GM12878 (cell line): Measurements from ENCODE around the gene SLCO3A1. TPM values are rescaled to one million over a fixed set of nuclear protein-coding genes. Genes with fewer than 3 reads are reported as not detected.

Source experiments
- ATAC-seq: fragments of 200-7000 bp; cut with Tn5 transposase; 3 replicates; pipeline ENCODE4 v1.9.1; 2020; ENCODE audit warnings: mild to moderate bottlenecking, moderate library complexity
- BruUV-seq: library from RNA; stranded (reverse); fragments of 400-500 nt; replicated peaks from 2 replicates; lab custom pipeline; 2021; lab: Mats Ljungman, UMichigan
- CTCF ChIA-PET: fragments of 300-600 bp; sonication (Branson Sonifier 250); formaldehyde crosslinking; extraction: SDS; loops from one replicate; lab custom pipeline; 2021; ENCODE audit warnings: inconsistent platforms; lab: Yijun Ruan, JAX
- POLR2A ChIA-PET: fragments of 350-600 bp; formaldehyde crosslinking; extraction: SDS; loops from one replicate; lab custom pipeline; 2021; ENCODE audit warnings: inconsistent platforms; lab: Charles Lee
- RAD21 ChIA-PET: fragments of 300-600 bp; sonication (Branson Sonifier 250); formaldehyde crosslinking; loops from one replicate; lab custom pipeline; 2023; ENCODE audit warnings: antibody characterized with exemption; ENCODE audit not compliant: unreplicated experiment; lab: Charles Lee
- SMC1A ChIA-PET: fragments of 300-600 bp; sonication (Branson Sonifier 250); formaldehyde crosslinking; loops from one replicate; lab custom pipeline; 2023; ENCODE audit not compliant: unreplicated experiment, uncharacterized antibody; lab: Charles Lee
- DNase-seq: peaks from one replicate; pipeline ENCODE4 v3.0.0-alpha.2; 2011; ENCODE audit warnings: low read depth, low spot score
- FAIRE-seq: peaks from 3 replicates; lab custom pipeline; 2011; peaks lifted over from hg19 to GRCh38; lab: Jason Lieb, UNC
- H2AFZ ChIP-seq: 2 replicates; pipeline ENCODE4 v1.6.0; 2011; ENCODE audit warnings: low read depth, low read length, control low read depth; ENCODE audit not compliant: control insufficient read depth
- H3K27ac ChIP-seq: 2 replicates; pipeline ENCODE4 v1.5.1; 2011; ENCODE audit warnings: control low read depth; ENCODE audit not compliant: control insufficient read depth, insufficient read depth
- H3K27me3 ChIP-seq, 2 experiments: replicated peaks in 1 of 2; 2 replicates each; pipeline versions ENCODE4 v1.6.0 to v1.6.1; 2011; ENCODE audit warnings: low read length in 1 of 2; ENCODE audit not compliant: control insufficient read depth in 2 of 2, insufficient read depth in 2 of 2
- H3K36me3 ChIP-seq, 2 experiments: 2 replicates each; pipeline ENCODE4 v1.5.1; 2011; ENCODE audit warnings: low read length in 1 of 2; ENCODE audit not compliant: control insufficient read depth in 2 of 2, insufficient read depth in 2 of 2
- H3K4me1 ChIP-seq: 2 replicates; pipeline ENCODE4 v1.6.1; 2011; ENCODE audit warnings: mild to moderate bottlenecking, low read length, moderate library complexity, mixed read lengths; ENCODE audit not compliant: control insufficient read depth, insufficient read depth
- H3K4me2 ChIP-seq: 2 replicates; pipeline ENCODE4 v1.6.0; 2011; ENCODE audit warnings: control low read depth; ENCODE audit not compliant: control insufficient read depth, insufficient read depth
- H3K4me3 ChIP-seq: fragments of 200-600 bp; sonication (generic); 2 replicates; pipeline ENCODE4 v1.5.1; 2016
- H3K79me2 ChIP-seq: 2 replicates; pipeline ENCODE4 v1.6.0; 2011; ENCODE audit warnings: low read length; ENCODE audit not compliant: control insufficient read depth, insufficient read depth
- H3K9ac ChIP-seq: 2 replicates; pipeline ENCODE4 v1.8.0; 2011; ENCODE audit warnings: low read length, control low read depth, mixed read lengths; ENCODE audit not compliant: control insufficient read depth, insufficient read depth
- H3K9me3 ChIP-seq: replicated peaks from 3 replicates; pipeline ENCODE4 v1.5.1; 2011; ENCODE audit warnings: mild to moderate bottlenecking, low read length; ENCODE audit not compliant: control insufficient read depth, insufficient read depth
- H4K20me1 ChIP-seq: 2 replicates; pipeline ENCODE4 v1.6.0; 2011; ENCODE audit not compliant: control insufficient read depth, insufficient read depth
- IRF4 ChIP-seq: IDR thresholded peaks from 2 replicates; pipeline ENCODE4 v1.6.1; 2011; ENCODE audit warnings: low read depth, low read length
- SMC3 ChIP-seq: IDR thresholded peaks from 2 replicates; pipeline ENCODE4 v1.6.1; 2011; ENCODE audit warnings: low read length, improper control_type of control experiment, borderline replicate concordance
- ZNF24 ChIP-seq: fragments of 450-650 bp; IDR thresholded peaks from 2 replicates; pipeline ENCODE4 v1.6.1; 2017; ENCODE audit warnings: antibody characterized with exemption, mild to moderate bottlenecking
- ZZZ3 ChIP-seq: IDR thresholded peaks from 2 replicates; pipeline ENCODE4 v1.6.1; 2011; ENCODE audit warnings: low read depth; ENCODE audit not compliant: control insufficient read depth, insufficient read length
- WGBS: methylation state at CpG from one replicate; pipeline ENCODE4 v1.1.6; 2016; ENCODE audit warnings: low lambda C conversion rate; ENCODE audit not compliant: insufficient replicate concordance, insufficient coverage; ENCODE audit errors: missing lambda C conversion rate; 5-methylcytosine and 5-hydroxymethylcytosine counted together
- in situ Hi-C: fragments of 300-500 bp; cut with MboI; formaldehyde crosslinking; loops from 9 replicates; pipeline ENCODE4 v1.14.3; 2018; ENCODE audit warnings: mixed read lengths
- intact Hi-C: fragments of 100-400 bp; cut with micrococcal nuclease; formaldehyde crosslinking; loops from one replicate; pipeline ENCODE4 v1.14.2; 2022; ENCODE audit not compliant: unreplicated experiment
- polyA plus RNA-seq, 11 experiments: library from polyadenylated mRNA; depleted of rRNA in 4 of 11; unstranded in 6 of 11; stranded (reverse) in 5 of 11; fragments of >200 nt; fragmentation: Nextera tagmentation in 4 of 11; fragmentation: Illumina TruSeq in 1 of 11; extraction: Ambion mirVana in 4 of 11; extraction: Trizol in 1 of 11; gene quantifications; 1 replicate in 1 of 11; 2 replicates in 10 of 11; pipeline versions ENCODE4 v1.2.1 to v1.2.3, GENCODE V29; 2011 to 2016; ENCODE audit warnings: inconsistent platforms in 2 of 11, missing spikeins in 2 of 11, low read depth in 1 of 11
- total RNA-seq, 4 experiments: library from RNA; depleted of rRNA in 3 of 4; stranded (reverse); fragments of >200 nt in 3 of 4; fragmentation: Illumina TruSeq in 1 of 4; extraction: Trizol in 1 of 4; gene quantifications; 2 replicates each; pipeline versions ENCODE4 v1.2.1 to v1.2.3, GENCODE V29; 2013 to 2021

Gene SLCO3A1
- total and polyA plus RNA-seq, 10 of the 15 experiments (the other 5 are each of a cell fraction or from before 2014, with no cell fraction given), result 0.05 to 5.9 (median 0.31) TPM

DNA sequence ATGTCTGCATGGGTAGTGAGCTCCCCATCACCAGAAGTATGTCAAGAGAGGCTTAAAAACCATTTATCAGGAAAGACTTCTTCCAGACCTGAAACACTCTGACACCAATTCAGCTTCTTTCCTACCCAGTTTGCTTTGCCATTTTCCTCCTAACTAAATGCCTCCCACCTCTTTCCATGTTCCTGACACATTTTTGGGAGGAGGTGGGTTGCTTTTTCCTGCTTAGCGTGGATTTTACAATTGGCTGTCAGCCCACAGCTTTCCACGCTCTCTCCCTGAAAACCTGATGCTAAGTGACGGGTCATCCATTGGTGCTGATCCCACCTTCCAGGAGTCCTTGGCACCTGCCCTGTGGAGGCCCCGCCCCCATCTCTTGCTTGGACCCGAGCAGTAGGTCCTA is 275.3 kb downstream of the SLCO3A1 start:
- WGBS, result 29% methylated on average over 5 of the region's 5 CpGs
- no peak overlapping the region for H3K27ac ChIP-seq
- no TSS peak for BruUV-seq
- RAD21 ChIA-PET, result no interaction called here
- no peak overlapping the region for H3K9ac ChIP-seq
- DNase-seq (no peak), FAIRE-seq (no peak), ATAC-seq (no peak)
- H4K20me1 ChIP-seq, result no peaks in the 10 kb centered on the region
- H3K27me3 ChIP-seq, result no peaks in the 10 kb centered on the region; a peak in 1 of 4 replicates
- no peak overlapping the region for H3K4me3 ChIP-seq
- no peak overlapping the region for H3K4me2 ChIP-seq
- no peak overlapping the region for H2AFZ ChIP-seq
- SMC1A ChIA-PET, result interaction anchor here (1.6 kb wide), 1 partner anchor 29 kb away, joined by 3 read pairs; no protein-coding TSS in a partner anchor
- POLR2A ChIA-PET, result no interaction called here
- intact Hi-C loops, result no loop called here
- TF ChIP-seq ZNF24 (no peak), IRF4 (no peak)
- no peaks in the 10 kb centered on the region for H3K79me2 ChIP-seq
- no peaks in the 10 kb centered on the region for H3K4me1 ChIP-seq
- in situ Hi-C loops, result no loop called here
- no peaks in the 10 kb centered on the region; a peak in 1 of 4 replicates for H3K36me3 ChIP-seq
- CTCF ChIA-PET, result no interaction called here
- H3K9me3 ChIP-seq, result no peaks in the 10 kb centered on the region

DNA sequence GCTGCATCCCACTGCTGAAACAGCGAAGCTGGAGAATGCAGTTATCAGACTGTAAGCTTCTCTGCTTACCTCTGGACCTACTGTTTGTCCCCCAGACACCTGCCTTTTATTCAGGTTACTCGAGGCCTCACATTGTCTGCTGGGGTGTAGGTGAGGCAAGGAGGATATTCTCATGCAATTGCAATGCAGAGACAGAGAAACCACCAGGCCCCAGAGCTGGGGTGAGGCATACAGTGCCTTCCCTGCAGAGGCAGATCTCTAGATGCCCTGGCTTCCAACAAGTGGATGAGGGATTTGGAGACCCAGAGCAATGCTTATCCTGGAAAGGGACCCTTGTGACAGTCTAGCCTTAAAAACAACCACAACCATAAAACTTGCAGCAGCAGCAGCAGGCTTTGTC is 276.7 kb downstream of the SLCO3A1 start:
- no peaks in the 10 kb centered on the region for H3K4me1 ChIP-seq
- no peaks in the 10 kb centered on the region for H4K20me1 ChIP-seq
- intact Hi-C loops (no loop called here), in situ Hi-C loops (no loop called here)
- FAIRE-seq (no peak), DNase-seq (no peak), ATAC-seq (no peak)
- WGBS, result 20% methylated on average over 2 of the region's 2 CpGs
- H3K79me2 ChIP-seq, result no peaks in the 10 kb centered on the region
- H3K27me3 ChIP-seq, result no peaks in the 10 kb centered on the region; a peak in 1 of 4 replicates
- RAD21 ChIA-PET, result no interaction called here
- H3K4me2 ChIP-seq, result no peak overlapping the region
- no peaks in the 10 kb centered on the region for H3K9me3 ChIP-seq
- H3K27ac ChIP-seq, result no peak overlapping the region
- no peak overlapping the region for H2AFZ ChIP-seq
- H3K9ac ChIP-seq, result no peak overlapping the region
- CTCF ChIA-PET, result no interaction called here
- no peak overlapping the region for H3K4me3 ChIP-seq
- no TSS peak for BruUV-seq
- TF ChIP-seq ZZZ3 (no peak), SMC3 (no peak)
- SMC1A ChIA-PET, result interaction anchor here (1.6 kb wide), 1 partner anchor 28 kb away, joined by 3 read pairs; no protein-coding TSS in a partner anchor
- H3K36me3 ChIP-seq, result no peaks in the 10 kb centered on the region; a peak in 1 of 4 replicates
- POLR2A ChIA-PET, result no interaction called here
